ENCODE measurements around the gene BRWD1.

BRWD1 gene

GRCh38 chr21:39150316-39150715 lies 163.1 kb downstream of the BRWD1 start:
- H3K36me3 ChIP-seq (ENCODE audit: insufficient read depth, low read length): no peaks in the 10 kb centered on the region
- no peak overlapping the region for H3K9ac ChIP-seq (ENCODE audit: low read depth, low read length)
- no peak overlapping the region for H3K4me3 ChIP-seq (ENCODE audit: low read depth in 1 of 2, low read length in 2 of 2)
- no peak overlapping the region for H3K27ac ChIP-seq (ENCODE audit: low read length)
- no peak overlapping the region for H3K4me2 ChIP-seq (ENCODE audit: insufficient read depth, low read length)
- DNase-seq (no peak), ATAC-seq (ENCODE audit: insufficient read depth, low read depth) (no peak)
- H3K27me3 ChIP-seq (ENCODE audit: insufficient read depth, low read length, poor library complexity): no peaks in the 10 kb centered on the region
- no peak overlapping the region for H2AFZ ChIP-seq (ENCODE audit: low read depth, low read length)
- H3K79me2 ChIP-seq (ENCODE audit: insufficient read depth, low read length): no peaks in the 10 kb centered on the region
- no peaks in the 10 kb centered on the region for H4K20me1 ChIP-seq (ENCODE audit: insufficient read depth, low read length)
- TF ChIP-seq CTCF (IDR thresholded peaks at IDR 0.05; ENCODE audit: borderline replicate concordance, extremely low read depth, low read length, poor library complexity, severe bottlenecking): no peak
- TF ChIP-seq EZH2 (IDR thresholded peaks at IDR 0.05; ENCODE audit: borderline replicate concordance, low read depth, low read length, severe bottlenecking): no peak
- no peaks in the 10 kb centered on the region for H3K9me3 ChIP-seq (ENCODE audit: insufficient read depth, low read length, severe bottlenecking)
- no peaks in the 10 kb centered on the region for H3K4me1 ChIP-seq (ENCODE audit: insufficient read depth, low read length)

- TF ChIP-seq CTCF (IDR thresholded peaks at IDR 0.05; ENCODE audit: borderline replicate concordance, extremely low read depth, low read length, poor library complexity, severe bottlenecking) (no peak), EZH2 (IDR thresholded peaks at IDR 0.05; ENCODE audit: borderline replicate concordance, low read depth, low read length, severe bottlenecking) (no peak)
- no peak overlapping the region for H3K9ac ChIP-seq (ENCODE audit: low read depth, low read length)
- H3K4me2 ChIP-seq (ENCODE audit: insufficient read depth, low read length): no peak overlapping the region
- DNase-seq (no peak), ATAC-seq (ENCODE audit: insufficient read depth, low read depth) (no peak)
- H3K4me3 ChIP-seq (ENCODE audit: low read depth in 1 of 2, low read length in 2 of 2): no peak overlapping the region
- no peaks in the 10 kb centered on the region for H3K79me2 ChIP-seq (ENCODE audit: insufficient read depth, low read length)
- H3K27me3 ChIP-seq (ENCODE audit: insufficient read depth, low read length, poor library complexity): no peaks in the 10 kb centered on the region
- H3K27ac ChIP-seq (ENCODE audit: low read length): no peak overlapping the region
- no peaks in the 10 kb centered on the region for H4K20me1 ChIP-seq (ENCODE audit: insufficient read depth, low read length)
- H3K4me1 ChIP-seq (ENCODE audit: insufficient read depth, low read length): no peaks in the 10 kb centered on the region
- no peaks in the 10 kb centered on the region for H3K36me3 ChIP-seq (ENCODE audit: insufficient read depth, low read length)
- H3K9me3 ChIP-seq (ENCODE audit: insufficient read depth, low read length, severe bottlenecking): no peaks in the 10 kb centered on the region
- H2AFZ ChIP-seq (ENCODE audit: low read depth, low read length): no peak overlapping the region
Measured at GRCh38 chr21:39149882-39150281, 163.6 kb downstream of the BRWD1 start.

DNA sequence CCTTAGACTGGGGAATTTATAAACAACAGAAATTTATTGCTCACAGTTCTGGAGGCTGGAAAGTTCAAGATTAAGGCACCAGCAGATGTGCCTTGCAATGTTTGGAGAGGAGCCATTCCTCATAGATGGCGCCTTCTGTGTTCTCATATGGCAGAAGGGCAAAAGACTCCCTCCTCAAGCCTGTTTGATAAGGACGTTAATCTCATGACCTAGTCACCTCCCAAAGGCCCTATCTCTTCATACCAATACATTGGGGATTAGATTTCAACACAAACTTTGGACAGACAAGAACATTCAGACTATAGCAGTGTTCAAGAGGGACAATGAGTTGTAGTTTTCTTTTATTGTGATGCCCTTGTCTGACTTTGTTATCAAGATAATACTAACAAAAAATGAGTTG lies 164.5 kb downstream of the BRWD1 start:
- no peaks in the 10 kb centered on the region for H3K4me1 ChIP-seq (ENCODE audit: insufficient read depth, low read length)
- DNase-seq: no peak
- H3K36me3 ChIP-seq (ENCODE audit: insufficient read depth, low read length): no peaks in the 10 kb centered on the region
- H3K27ac ChIP-seq (ENCODE audit: low read length): no peak overlapping the region
- TF ChIP-seq EZH2 (IDR thresholded peaks at IDR 0.05; ENCODE audit: borderline replicate concordance, low read depth, low read length, severe bottlenecking) (no peak), CTCF (IDR thresholded peaks at IDR 0.05; ENCODE audit: borderline replicate concordance, extremely low read depth, low read length, poor library complexity, severe bottlenecking) (no peak)
- no peak overlapping the region for H3K4me2 ChIP-seq (ENCODE audit: insufficient read depth, low read length)
- H2AFZ ChIP-seq (ENCODE audit: low read depth, low read length): no peak overlapping the region
- ATAC-seq (ENCODE audit: insufficient read depth, low read depth): no peak
- no peaks in the 10 kb centered on the region for H3K79me2 ChIP-seq (ENCODE audit: insufficient read depth, low read length)
- H3K27me3 ChIP-seq (ENCODE audit: insufficient read depth, low read length, poor library complexity): no peaks in the 10 kb centered on the region
- H4K20me1 ChIP-seq (ENCODE audit: insufficient read depth, low read length): no peaks in the 10 kb centered on the region
- no peak overlapping the region for H3K4me3 ChIP-seq (ENCODE audit: low read depth in 1 of 2, low read length in 2 of 2)
- H3K9me3 ChIP-seq (ENCODE audit: insufficient read depth, low read length, severe bottlenecking): peaks cover 3% of the 10 kb centered on the region
- no peak overlapping the region for H3K9ac ChIP-seq (ENCODE audit: low read depth, low read length)

- DNase-seq: no peak
- H3K4me1 ChIP-seq (ENCODE audit: insufficient read depth, low read length): no peaks in the 10 kb centered on the region
- H3K4me3 ChIP-seq (ENCODE audit: low read depth in 1 of 2, low read length in 2 of 2): no peak overlapping the region
- peak overlapping the region; percentile 46; the same call in 1 of the 2 replicates for H2AFZ ChIP-seq (ENCODE audit: low read depth, low read length)
- H3K9me3 ChIP-seq (ENCODE audit: insufficient read depth, low read length, severe bottlenecking): peaks cover 3% of the 10 kb centered on the region
- H3K79me2 ChIP-seq (ENCODE audit: insufficient read depth, low read length): no peaks in the 10 kb centered on the region
- H3K4me2 ChIP-seq (ENCODE audit: insufficient read depth, low read length): no peak overlapping the region
- TF ChIP-seq EZH2 (IDR thresholded peaks at IDR 0.05; ENCODE audit: borderline replicate concordance, low read depth, low read length, severe bottlenecking): no peak
- TF ChIP-seq CTCF (IDR thresholded peaks at IDR 0.05; ENCODE audit: borderline replicate concordance, extremely low read depth, low read length, poor library complexity, severe bottlenecking): no peak
- no peaks in the 10 kb centered on the region for H3K27me3 ChIP-seq (ENCODE audit: insufficient read depth, low read length, poor library complexity)
- H3K27ac ChIP-seq (ENCODE audit: low read length): no peak overlapping the region
- ATAC-seq (ENCODE audit: insufficient read depth, low read depth): no peak
- H3K9ac ChIP-seq (ENCODE audit: low read depth, low read length): no peak overlapping the region
- H4K20me1 ChIP-seq (ENCODE audit: insufficient read depth, low read length): no peaks in the 10 kb centered on the region
- H3K36me3 ChIP-seq (ENCODE audit: insufficient read depth, low read length): no peaks in the 10 kb centered on the region
Measured at GRCh38 chr21:39144191-39144590, 169.2 kb downstream of the BRWD1 start.
